NB4 (cell line): ENCODE results near the gene SSH2.

Experiments used
- POLR2A ChIP-seq: IDR thresholded peaks from 2 replicates; pipeline ENCODE4 v1.6.1; 2011; ENCODE audit warnings: mild to moderate bottlenecking; ENCODE audit not compliant: insufficient read length; ENCODE audit errors: extremely low read depth
- TF ChIP-seq, protein P1 (sequence below): IDR thresholded peaks from one replicate; pipeline ENCODE4 v1.5.1; 2012; ENCODE audit warnings: low read depth, low read length
- TF ChIP-seq, protein P2 (sequence below): IDR thresholded peaks from 2 replicates; pipeline ENCODE4 v1.6.1; 2011; ENCODE audit warnings: low read depth, low read length

DNA sequence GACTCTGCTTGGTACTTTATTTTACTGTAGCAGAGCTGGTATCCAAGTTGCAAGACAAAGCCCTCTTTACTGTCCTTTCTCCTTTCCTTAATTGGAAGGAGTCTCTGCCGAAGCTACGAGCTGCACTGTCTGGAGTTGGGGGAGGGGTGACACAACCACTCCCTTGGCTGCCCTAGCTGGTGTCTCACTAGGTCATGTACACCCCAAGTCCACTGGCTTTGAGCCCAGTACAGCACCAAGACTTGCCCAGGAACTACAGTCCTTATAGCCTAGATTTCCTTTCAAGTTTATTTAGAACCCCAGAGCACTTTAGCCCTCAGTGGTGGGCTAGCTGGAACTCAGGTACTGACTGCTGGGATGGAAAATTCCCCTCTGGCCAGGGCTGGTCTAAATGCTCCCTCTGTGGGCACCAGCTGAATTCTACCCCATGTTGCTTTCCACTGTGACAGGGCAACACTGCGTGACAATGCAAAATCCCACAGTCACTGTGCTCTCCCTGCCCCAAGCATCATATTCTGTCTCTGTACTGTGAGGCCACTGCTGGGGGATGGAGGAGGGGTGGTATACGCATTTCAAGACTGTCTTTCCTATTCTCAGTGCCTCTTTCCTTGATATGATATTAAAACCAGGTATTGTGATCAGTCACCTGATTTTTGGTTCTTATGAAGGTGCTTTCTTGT lies 29.8 kb upstream of the SSH2 start:
- TF ChIP-seq, protein P1, sequence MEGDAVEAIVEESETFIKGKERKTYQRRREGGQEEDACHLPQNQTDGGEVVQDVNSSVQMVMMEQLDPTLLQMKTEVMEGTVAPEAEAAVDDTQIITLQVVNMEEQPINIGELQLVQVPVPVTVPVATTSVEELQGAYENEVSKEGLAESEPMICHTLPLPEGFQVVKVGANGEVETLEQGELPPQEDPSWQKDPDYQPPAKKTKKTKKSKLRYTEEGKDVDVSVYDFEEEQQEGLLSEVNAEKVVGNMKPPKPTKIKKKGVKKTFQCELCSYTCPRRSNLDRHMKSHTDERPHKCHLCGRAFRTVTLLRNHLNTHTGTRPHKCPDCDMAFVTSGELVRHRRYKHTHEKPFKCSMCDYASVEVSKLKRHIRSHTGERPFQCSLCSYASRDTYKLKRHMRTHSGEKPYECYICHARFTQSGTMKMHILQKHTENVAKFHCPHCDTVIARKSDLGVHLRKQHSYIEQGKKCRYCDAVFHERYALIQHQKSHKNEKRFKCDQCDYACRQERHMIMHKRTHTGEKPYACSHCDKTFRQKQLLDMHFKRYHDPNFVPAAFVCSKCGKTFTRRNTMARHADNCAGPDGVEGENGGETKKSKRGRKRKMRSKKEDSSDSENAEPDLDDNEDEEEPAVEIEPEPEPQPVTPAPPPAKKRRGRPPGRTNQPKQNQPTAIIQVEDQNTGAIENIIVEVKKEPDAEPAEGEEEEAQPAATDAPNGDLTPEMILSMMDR, result no peak
- no peak for TF ChIP-seq POLR2A
- TF ChIP-seq, protein P2, sequence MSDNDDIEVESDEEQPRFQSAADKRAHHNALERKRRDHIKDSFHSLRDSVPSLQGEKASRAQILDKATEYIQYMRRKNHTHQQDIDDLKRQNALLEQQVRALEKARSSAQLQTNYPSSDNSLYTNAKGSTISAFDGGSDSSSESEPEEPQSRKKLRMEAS, result no peak
